GM23338 (cell line): ENCODE data around the gene CSNK1A1L. TPM values are rescaled to one million over a fixed set of nuclear protein-coding genes. Genes with fewer than 3 reads are reported as not detected.

Experiments used
- ATAC-seq: fragments of 200-7000 bp; cut with Tn5 transposase; 3 replicates; pipeline ENCODE4 v1.9.1; 2020
- DNase-seq: peaks from one replicate; pipeline ENCODE4 v3.0.0-alpha.2; 2015; ENCODE audit warnings: low spot score
- H2AFZ ChIP-seq: fragments of 200-600 bp; sonication (generic); 2 replicates; pipeline ENCODE4 v1.8.0; 2016; ENCODE audit warnings: antibody characterized with exemption, mild to moderate bottlenecking, moderate library complexity
- H3F3A ChIP-seq: fragments of 200-600 bp; sonication (generic); replicated peaks from 2 replicates; pipeline ENCODE4 v1.8.0; 2017; ENCODE audit warnings: antibody characterized with exemption, mixed run types, low read depth
- H3K27ac ChIP-seq: fragments of 200-600 bp; sonication (generic); 2 replicates; pipeline ENCODE4 v1.6.1; 2016; ENCODE audit warnings: low read depth
- H3K27me3 ChIP-seq: fragments of 200-600 bp; sonication (generic); 2 replicates; pipeline ENCODE4 v1.8.0; 2016; ENCODE audit warnings: mild to moderate bottlenecking, mixed run types, moderate library complexity; ENCODE audit not compliant: insufficient read depth
- H3K36me3 ChIP-seq: fragments of 200-600 bp; sonication (generic); 2 replicates; pipeline ENCODE4 v1.8.0; 2016; ENCODE audit warnings: mild to moderate bottlenecking; ENCODE audit not compliant: insufficient read depth
- H3K4me1 ChIP-seq: fragments of 200-600 bp; sonication (generic); 2 replicates; pipeline ENCODE4 v1.8.0; 2016; ENCODE audit warnings: mild to moderate bottlenecking, moderate library complexity; ENCODE audit not compliant: insufficient read depth
- H3K4me2 ChIP-seq: fragments of 200-600 bp; sonication (generic); 2 replicates; pipeline ENCODE4 v1.7.1; 2017; ENCODE audit warnings: mixed run types
- H3K4me3 ChIP-seq: fragments of 200-600 bp; sonication (generic); 2 replicates; pipeline ENCODE4 v1.6.1; 2016; ENCODE audit warnings: mixed run types
- H3K79me2 ChIP-seq: fragments of 200-600 bp; sonication (generic); replicated peaks from 2 replicates; pipeline ENCODE4 v1.8.0; 2017; ENCODE audit warnings: mild to moderate bottlenecking; ENCODE audit not compliant: insufficient read depth
- H3K9me2 ChIP-seq: fragments of 200-600 bp; sonication (generic); 2 replicates; pipeline ENCODE4 v1.8.0; 2017; ENCODE audit not compliant: insufficient read depth
- H4K20me1 ChIP-seq: fragments of 200-600 bp; sonication (generic); replicated peaks from 2 replicates; pipeline ENCODE4 v1.8.0; 2017; ENCODE audit warnings: mild to moderate bottlenecking; ENCODE audit not compliant: insufficient read depth
- H3K27ac Mint-ChIP-seq: 2 replicates; pipeline ENCODE4 v1.8.0; 2020; ENCODE audit warnings: inconsistent platforms, mild to moderate bottlenecking, moderate library complexity, mixed read lengths
- H3K27me3 Mint-ChIP-seq: 3 replicates; pipeline ENCODE4 v1.8.0; 2022; ENCODE audit warnings: low read depth, mild to moderate bottlenecking, moderate library complexity, mixed read lengths, inconsistent platforms; ENCODE audit not compliant: insufficient read depth, poor library complexity
- H3K36me3 Mint-ChIP-seq: 3 replicates; pipeline ENCODE4 v1.8.0; 2021; ENCODE audit warnings: low read depth, mild to moderate bottlenecking, inconsistent platforms, moderate library complexity, mixed read lengths
- H3K4me1 Mint-ChIP-seq: 3 replicates; pipeline ENCODE4 v1.8.0; 2020; ENCODE audit warnings: mild to moderate bottlenecking, inconsistent platforms, mixed read lengths
- H3K4me3 Mint-ChIP-seq: 3 replicates; pipeline ENCODE4 v1.8.0; 2021; ENCODE audit warnings: moderate library complexity, mild to moderate bottlenecking, inconsistent platforms, mixed read lengths
- H3K9me3 Mint-ChIP-seq: 3 replicates; pipeline ENCODE4 v1.8.0; 2020; ENCODE audit warnings: moderate library complexity, mild to moderate bottlenecking, inconsistent platforms, mixed read lengths
- CREB1 ChIP-seq: fragments of 250-450 bp; sonication (Bioruptor Pico); IDR thresholded peaks from 2 replicates; pipeline ENCODE4 v1.5.0; 2020; ENCODE audit warnings: low read depth, mild to moderate bottlenecking, moderate library complexity
- CTCF ChIP-seq, 2 experiments: fragments of 200-600 bp in 1 of 2; sonication (generic) in 1 of 2; conservative IDR thresholded peaks; 2 replicates each; pipeline versions ENCODE4 v1.5.1 to v1.6.1; 2016 to 2017; ENCODE audit warnings: antibody characterized with exemption in 2 of 2, low read depth in 2 of 2, mild to moderate bottlenecking in 2 of 2, moderate library complexity in 1 of 2
- ETS1 ChIP-seq: IDR thresholded peaks from 2 replicates; pipeline ENCODE4 v1.6.1; 2016; ENCODE audit warnings: antibody characterized with exemption
- EZH2 ChIP-seq: fragments of 200-600 bp; sonication (generic); IDR thresholded peaks from one replicate; pipeline ENCODE4 v1.8.0; 2017; ENCODE audit warnings: antibody characterized with exemption, mild to moderate bottlenecking, low read depth; ENCODE audit not compliant: unreplicated experiment
- EZH2phosphoT487 ChIP-seq: fragments of 200-600 bp; sonication (generic); IDR thresholded peaks from one replicate; pipeline ENCODE4 v1.8.1; 2018; ENCODE audit warnings: antibody characterized with exemption; ENCODE audit not compliant: unreplicated experiment
- JUNB ChIP-seq: IDR thresholded peaks from one replicate; pipeline ENCODE4 v1.6.1; 2016; ENCODE audit warnings: antibody characterized with exemption; ENCODE audit not compliant: unreplicated experiment
- NANOG ChIP-seq: IDR thresholded peaks from 2 replicates; pipeline ENCODE4 v1.6.1; 2016; ENCODE audit warnings: antibody characterized with exemption, borderline replicate concordance
- POLR2AphosphoS5 ChIP-seq: IDR thresholded peaks from 2 replicates; pipeline ENCODE4 v1.6.1; 2016; ENCODE audit warnings: antibody characterized with exemption, low read depth
- REST ChIP-seq: IDR thresholded peaks from one replicate; pipeline ENCODE4 v1.6.1; 2018; ENCODE audit warnings: antibody characterized with exemption; ENCODE audit not compliant: unreplicated experiment
- STAT1 ChIP-seq: IDR thresholded peaks from one replicate; pipeline ENCODE4 v1.6.1; 2016; ENCODE audit warnings: antibody characterized with exemption; ENCODE audit not compliant: unreplicated experiment
- ZNF114 ChIP-seq: fragments of 250-450 bp; sonication (Bioruptor Pico); IDR thresholded peaks from 2 replicates; pipeline ENCODE4 v1.5.0; 2020; ENCODE audit warnings: mild to moderate bottlenecking, moderate library complexity
- ZNF331 ChIP-seq: fragments of 250-450 bp; sonication (Bioruptor Pico); IDR thresholded peaks from 2 replicates; pipeline ENCODE4 v1.5.0; 2020; ENCODE audit warnings: low read depth, mild to moderate bottlenecking, moderate library complexity
- ZNF462 ChIP-seq: fragments of 250-450 bp; sonication (Bioruptor Pico); IDR thresholded peaks from 2 replicates; pipeline ENCODE4 v1.5.0; 2020; ENCODE audit warnings: mild to moderate bottlenecking, moderate library complexity
- polyA plus RNA-seq: library from polyadenylated mRNA; unstranded; fragments of >200 nt; fragmentation: Nextera tagmentation; extraction: Ambion mirVana; gene quantifications from 2 replicates; pipeline ENCODE4 v1.2.1, GENCODE V29; 2016
- total RNA-seq: library from RNA; depleted of rRNA; stranded (reverse); fragments of >200 nt; shearing (Covaris generic); gene quantifications from 2 replicates; pipeline ENCODE4 v1.2.3, GENCODE V29; 2014

The CSNK1A1L gene
- total and polyA plus RNA-seq, 2 experiments from 2014 or later = not detected

- no peaks in the 10 kb centered on the region for H3K36me3 ChIP-seq
- H3K36me3 Mint-ChIP-seq = no peaks in the 10 kb centered on the region
- no peaks in the 10 kb centered on the region for H3K9me3 Mint-ChIP-seq
- H3K27me3 ChIP-seq = no peaks in the 10 kb centered on the region
- H3K79me2 ChIP-seq = no peaks in the 10 kb centered on the region
- DNase-seq (no peak), ATAC-seq (no peak)
- H2AFZ ChIP-seq = no peak overlapping the region
- H4K20me1 ChIP-seq = no peaks in the 10 kb centered on the region
- H3K4me3 ChIP-seq = no peak overlapping the region
- no peak overlapping the region for H3K27ac ChIP-seq
- H3K4me1 ChIP-seq = no peaks in the 10 kb centered on the region
- H3K27me3 Mint-ChIP-seq = peaks cover 2% of the 10 kb centered on the region
- H3K27ac Mint-ChIP-seq = no peak overlapping the region
- no peaks in the 10 kb centered on the region for H3F3A ChIP-seq
- H3K4me3 Mint-ChIP-seq = no peak overlapping the region
- no peaks in the 10 kb centered on the region for H3K9me2 ChIP-seq
- H3K4me2 ChIP-seq = no peak overlapping the region
- TF ChIP-seq JUNB = no peak
- no peak for TF ChIP-seq CTCF (conservative IDR thresholded peaks at IDR 0.05; ENCODE audit: low read depth in 2 of 2)
- no peak for TF ChIP-seq ETS1
- TF ChIP-seq ZNF462 (CRISPR knock-in tag) = no peak
- TF ChIP-seq EZH2 = no peak
- TF ChIP-seq ZNF331 (CRISPR knock-in tag) = no peak
- TF ChIP-seq POLR2AphosphoS5 = no peak
- no peak for TF ChIP-seq STAT1
- no peak for TF ChIP-seq NANOG
- TF ChIP-seq ZNF114 (CRISPR knock-in tag) = no peak
- TF ChIP-seq REST = no peak
- no peak for TF ChIP-seq EZH2phosphoT487
- no peak for TF ChIP-seq CREB1
- no peaks in the 10 kb centered on the region for H3K4me1 Mint-ChIP-seq
These were observed 14.6 kb downstream of the CSNK1A1L start for GRCh38 chr13:37090912-37091311.
